22Rv1 (cell line): ENCODE measurements around the gene RGL1.

Experiments
- H3K27ac ChIP-seq: fragments of 450-650 bp; 2 replicates; pipeline ENCODE4 v1.5.1; 2017
- ZFX ChIP-seq: fragments of 450-650 bp; IDR thresholded peaks from 2 replicates; pipeline ENCODE4 v1.6.1; 2017; ENCODE audit warnings: antibody characterized with exemption, borderline replicate concordance
- TF ChIP-seq, protein P1 (sequence below): fragments of 450-650 bp; IDR thresholded peaks from 2 replicates; pipeline ENCODE4 v1.5.1; 2017; ENCODE audit warnings: mild to moderate bottlenecking

The RGL1 gene

DNA sequence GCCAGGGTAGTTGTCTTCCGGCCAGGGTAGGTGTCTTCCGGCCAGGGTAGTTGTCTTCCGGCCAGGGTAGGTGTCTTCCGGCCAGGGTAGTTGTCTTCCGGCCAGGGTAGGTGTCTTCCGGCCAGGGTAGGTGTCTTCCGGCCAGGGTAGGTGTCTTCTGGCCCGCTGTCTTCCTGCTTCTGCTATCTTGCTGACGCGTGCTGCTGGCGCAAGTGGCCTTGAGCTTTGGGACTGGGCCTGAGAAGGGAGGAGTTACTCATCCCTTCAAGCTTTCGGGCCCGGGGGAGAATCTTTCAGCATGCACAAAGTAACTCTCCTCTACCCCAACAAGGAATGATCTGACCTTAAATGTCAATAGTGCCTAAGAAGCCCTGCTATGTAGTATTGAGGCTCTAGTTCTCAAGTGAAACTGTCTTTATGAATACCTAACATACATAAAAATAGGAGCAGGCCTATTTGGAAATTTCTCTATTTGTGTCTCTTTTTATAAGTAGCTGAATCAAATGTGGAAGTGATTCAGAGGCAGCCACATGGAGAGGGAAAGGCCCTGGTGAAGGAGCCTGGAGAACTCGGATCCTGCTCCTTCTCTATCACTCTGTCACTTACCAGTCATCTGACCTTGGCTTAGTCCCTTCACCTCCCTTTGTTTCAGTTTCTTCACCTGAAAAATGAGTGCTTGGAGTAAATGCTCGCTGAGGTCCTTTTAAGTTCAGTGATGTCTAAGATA, 65.6 kb downstream of the RGL1 start:
- no peak overlapping the region for H3K27ac ChIP-seq

DNA sequence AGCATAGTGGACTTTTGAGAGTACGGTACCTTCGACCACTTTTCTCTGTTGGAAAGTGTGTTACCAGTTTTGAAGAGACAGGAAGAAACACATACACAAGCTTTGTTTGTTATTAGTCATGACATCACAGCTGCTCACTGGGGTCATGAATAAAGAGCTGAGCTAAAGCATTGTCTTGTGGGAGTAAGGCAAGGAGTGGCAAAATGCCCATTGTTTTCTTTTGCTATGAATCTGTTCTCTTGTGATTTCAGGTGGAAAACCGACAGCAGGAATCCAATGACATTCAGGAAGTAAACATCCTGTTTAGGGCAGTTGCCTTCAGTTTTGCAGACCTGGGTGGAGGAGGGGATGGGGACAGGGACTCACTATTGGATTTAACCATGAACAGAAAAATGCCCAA, 66.2 kb downstream of the RGL1 start:
- TF ChIP-seq ZFX: no peak
- TF ChIP-seq, protein P1, sequence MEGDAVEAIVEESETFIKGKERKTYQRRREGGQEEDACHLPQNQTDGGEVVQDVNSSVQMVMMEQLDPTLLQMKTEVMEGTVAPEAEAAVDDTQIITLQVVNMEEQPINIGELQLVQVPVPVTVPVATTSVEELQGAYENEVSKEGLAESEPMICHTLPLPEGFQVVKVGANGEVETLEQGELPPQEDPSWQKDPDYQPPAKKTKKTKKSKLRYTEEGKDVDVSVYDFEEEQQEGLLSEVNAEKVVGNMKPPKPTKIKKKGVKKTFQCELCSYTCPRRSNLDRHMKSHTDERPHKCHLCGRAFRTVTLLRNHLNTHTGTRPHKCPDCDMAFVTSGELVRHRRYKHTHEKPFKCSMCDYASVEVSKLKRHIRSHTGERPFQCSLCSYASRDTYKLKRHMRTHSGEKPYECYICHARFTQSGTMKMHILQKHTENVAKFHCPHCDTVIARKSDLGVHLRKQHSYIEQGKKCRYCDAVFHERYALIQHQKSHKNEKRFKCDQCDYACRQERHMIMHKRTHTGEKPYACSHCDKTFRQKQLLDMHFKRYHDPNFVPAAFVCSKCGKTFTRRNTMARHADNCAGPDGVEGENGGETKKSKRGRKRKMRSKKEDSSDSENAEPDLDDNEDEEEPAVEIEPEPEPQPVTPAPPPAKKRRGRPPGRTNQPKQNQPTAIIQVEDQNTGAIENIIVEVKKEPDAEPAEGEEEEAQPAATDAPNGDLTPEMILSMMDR: no peak

More for the DNA sequence above, 65.6 kb downstream of the RGL1 start:
- TF ChIP-seq ZFX: no peak
- TF ChIP-seq, protein P1: no peak

DNA sequence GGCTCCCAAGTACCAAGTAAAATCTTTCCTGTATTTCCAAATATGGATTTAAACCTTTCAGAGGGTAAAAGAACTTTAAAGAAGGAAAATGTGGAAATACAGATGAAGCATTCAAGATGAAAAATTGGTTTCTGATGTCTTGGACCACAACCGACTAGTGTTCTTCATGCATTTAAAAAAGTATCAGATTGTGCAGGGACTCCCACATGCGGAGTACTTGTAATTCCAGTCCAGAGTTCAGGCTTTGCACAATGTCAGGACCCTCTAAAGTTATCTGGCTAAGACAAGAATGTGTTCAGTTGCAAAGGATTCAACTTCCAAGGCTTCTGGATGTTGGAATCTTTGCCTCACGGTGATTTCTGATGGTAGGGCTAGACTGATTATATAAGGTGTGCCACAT, 66.7 kb downstream of the RGL1 start:
- no peak for TF ChIP-seq ZFX
- TF ChIP-seq, protein P1: no peak
- no peak overlapping the region for H3K27ac ChIP-seq

More for the DNA sequence above, 66.2 kb downstream of the RGL1 start:
- H3K27ac ChIP-seq: no peak overlapping the region

DNA sequence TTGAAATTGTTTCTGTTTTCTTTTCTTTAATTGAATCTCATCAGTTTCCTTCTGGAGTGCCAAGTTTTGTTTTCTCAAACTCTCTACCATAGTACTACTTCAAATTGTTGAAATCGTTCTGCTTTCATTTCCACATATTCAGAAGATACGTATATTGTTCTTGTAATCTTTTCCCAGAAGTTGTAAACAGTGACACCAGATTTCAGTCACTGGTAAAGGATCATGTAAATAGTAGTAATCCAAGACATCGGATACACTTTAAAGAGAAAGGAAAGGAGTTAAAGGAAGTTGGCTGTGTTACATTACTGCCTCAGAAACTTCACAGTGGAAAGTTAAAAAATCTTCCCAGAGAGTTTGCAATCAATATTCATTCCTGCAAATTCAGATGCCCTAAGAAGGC, 67.5 kb downstream of the RGL1 start:
- TF ChIP-seq, protein P1: no peak
- no peak for TF ChIP-seq ZFX
- no peak overlapping the region for H3K27ac ChIP-seq

DNA sequence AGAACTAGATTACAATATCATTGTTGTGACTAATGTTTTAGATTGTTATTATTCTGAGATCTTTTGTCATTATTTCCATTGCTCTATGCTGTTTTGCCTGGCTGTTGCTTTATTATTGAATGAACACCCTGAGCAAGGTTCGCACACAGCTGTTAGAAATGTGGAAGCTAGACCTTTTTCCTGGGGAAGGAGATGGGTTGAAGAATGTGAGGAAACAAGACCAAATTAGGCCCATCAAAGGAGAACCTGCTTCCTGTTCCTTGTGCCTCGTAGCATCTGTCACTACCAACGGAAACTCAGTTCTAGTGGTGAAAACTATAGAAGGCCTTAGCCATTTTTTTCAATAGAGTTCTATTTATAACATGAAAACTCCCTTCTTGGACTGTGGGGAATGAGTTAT, 68.7 kb downstream of the RGL1 start:
- H3K27ac ChIP-seq: no peak overlapping the region
- TF ChIP-seq, protein P1: no peak
- no peak for TF ChIP-seq ZFX

DNA sequence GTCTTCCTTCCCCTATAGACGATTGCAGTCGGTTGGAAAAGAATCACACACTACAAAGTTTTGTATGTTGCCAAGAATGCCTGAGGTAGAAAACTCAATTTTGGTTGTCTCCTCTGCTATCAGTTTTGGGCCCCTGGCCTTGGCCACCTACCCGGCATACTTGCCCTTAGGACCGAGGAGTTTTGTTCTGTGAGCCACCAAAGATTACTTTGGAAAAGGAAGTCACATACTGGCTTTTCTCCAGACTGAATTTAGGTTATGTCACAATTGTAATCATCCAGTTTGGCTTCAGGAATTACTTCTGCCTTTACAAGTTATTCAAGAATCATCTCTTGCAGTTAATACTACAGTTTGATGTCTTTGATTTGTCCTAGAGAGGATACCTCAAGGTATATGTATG, 71.4 kb downstream of the RGL1 start:
- no peak overlapping the region for H3K27ac ChIP-seq
- TF ChIP-seq, protein P1: no peak
- no peak for TF ChIP-seq ZFX

DNA sequence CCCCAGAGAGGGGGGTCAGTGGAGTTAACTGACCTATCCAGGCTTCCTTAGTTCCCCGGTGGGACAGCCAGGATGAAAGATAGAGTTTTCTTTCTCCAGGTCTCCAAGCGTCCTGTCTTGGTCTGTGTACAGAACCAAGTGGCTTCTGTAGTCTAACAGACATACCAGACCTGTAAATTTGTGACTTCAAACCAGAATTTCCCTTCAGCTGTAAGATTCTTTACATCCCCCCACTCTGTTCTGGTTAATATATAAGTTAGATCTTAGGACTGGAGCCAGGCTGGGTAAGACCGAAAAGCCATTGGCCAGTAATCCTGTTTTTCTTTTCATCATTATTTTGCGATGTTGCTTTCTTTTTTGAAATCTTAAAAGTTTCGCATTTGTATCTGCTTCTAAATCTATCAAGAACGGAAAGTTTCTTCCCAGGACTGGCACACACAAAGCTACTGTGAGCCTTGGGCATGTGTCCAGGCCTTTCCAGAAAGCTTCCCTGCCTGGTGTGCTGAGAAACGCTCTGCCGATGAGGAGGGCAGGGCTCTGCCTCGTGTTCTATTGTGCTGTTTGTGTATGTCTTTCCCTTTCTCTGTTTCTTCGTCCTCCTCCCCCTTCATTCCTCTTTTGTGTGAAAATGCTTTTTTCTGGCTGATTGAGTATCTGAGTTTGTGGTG, 72.3 kb downstream of the RGL1 start:
- H3K27ac ChIP-seq: no peak overlapping the region
- TF ChIP-seq, protein P1: no peak
